Calu3 (cell line): ENCODE measurements around the gene RTN1. TPM values are rescaled to one million over a fixed set of nuclear protein-coding genes. Genes with fewer than 3 reads are reported as not detected.

Experiments
- BruUV-seq: library from RNA; stranded (reverse); fragments of 400-500 nt; replicated peaks from 2 replicates; lab custom pipeline; 2021; lab: Mats Ljungman, UMichigan
- CTCF ChIA-PET: fragments of 300-600 bp; sonication (Branson Sonifier 250); formaldehyde crosslinking; loops from one replicate; lab custom pipeline; 2022; ENCODE audit warnings: antibody characterized with exemption; lab: Charles Lee
- DNase-seq: peaks from one replicate; pipeline ENCODE4 v3.0.0; 2022
- H3K27ac Mint-ChIP-seq: one replicate; pipeline ENCODE4 v1.8.0; 2022; ENCODE audit warnings: mixed read lengths; ENCODE audit not compliant: unreplicated experiment
- H3K27me3 Mint-ChIP-seq: one replicate; pipeline ENCODE4 v1.8.0; 2022; ENCODE audit warnings: mixed read lengths; ENCODE audit not compliant: unreplicated experiment
- H3K36me3 Mint-ChIP-seq: one replicate; pipeline ENCODE4 v1.8.0; 2022; ENCODE audit warnings: mild to moderate bottlenecking, moderate library complexity, mixed read lengths; ENCODE audit not compliant: insufficient read depth, unreplicated experiment
- H3K4me1 Mint-ChIP-seq: one replicate; pipeline ENCODE4 v1.8.0; 2022; ENCODE audit warnings: mild to moderate bottlenecking, low read depth, mixed read lengths; ENCODE audit not compliant: unreplicated experiment
- H3K4me3 Mint-ChIP-seq: one replicate; pipeline ENCODE4 v1.8.0; 2022; ENCODE audit warnings: mild to moderate bottlenecking, low read depth, moderate library complexity, mixed read lengths; ENCODE audit not compliant: unreplicated experiment
- H3K9me3 Mint-ChIP-seq: one replicate; pipeline ENCODE4 v1.8.0; 2022; ENCODE audit warnings: low read depth, mixed read lengths; ENCODE audit not compliant: unreplicated experiment
- CTCF ChIP-seq: fragments of 200-600 bp; IDR thresholded peaks from one replicate; pipeline ENCODE4 v1.8.0; 2022; ENCODE audit warnings: antibody characterized with exemption; ENCODE audit not compliant: unreplicated experiment
- intact Hi-C: fragments of 100-400 bp; cut with micrococcal nuclease; formaldehyde crosslinking; loops from one replicate; pipeline ENCODE4 v1.10.0; 2022; ENCODE audit not compliant: unreplicated experiment
- microRNA-seq: library from miRNA; unstranded; fragments of <30 nt; microRNA quantifications from one replicate; pipeline ENCODE4 v1.2.0, GENCODE V29; 2022
- total RNA-seq: library from RNA; stranded (reverse); gene quantifications from 2 replicates; pipeline ENCODE4 v1.2.3, GENCODE V29; 2022

The RTN1 gene
- total RNA-seq, 1 experiment from 2014 or later: not detected

DNA sequence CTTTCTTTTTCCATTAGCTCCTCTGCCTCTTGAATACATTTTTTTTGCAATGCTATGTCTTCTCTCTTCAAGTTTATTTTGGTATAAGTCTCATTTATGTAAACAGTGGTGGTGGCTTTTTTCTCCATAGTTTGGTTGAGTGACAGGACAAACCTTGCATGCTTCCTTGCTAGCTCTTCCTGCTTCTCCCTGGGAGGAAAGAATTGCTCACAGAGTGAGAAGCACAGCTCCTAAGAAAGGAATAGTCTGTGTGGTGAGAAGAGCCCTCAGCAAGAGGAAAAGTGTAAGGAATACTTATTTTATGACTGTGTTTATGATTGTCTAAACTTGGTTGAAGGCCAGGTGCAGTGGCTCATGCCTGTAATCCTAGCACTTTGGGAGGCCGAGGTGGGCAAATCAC is 305.5 kb downstream of the RTN1 start:
- no TSS peak for BruUV-seq
- H3K9me3 Mint-ChIP-seq: no peaks in the 10 kb centered on the region
- H3K27ac Mint-ChIP-seq: no peak overlapping the region
- TF ChIP-seq CTCF: no peak
- peaks cover 22% of the 10 kb centered on the region for H3K27me3 Mint-ChIP-seq
- no peaks in the 10 kb centered on the region for H3K36me3 Mint-ChIP-seq
- H3K4me1 Mint-ChIP-seq: no peaks in the 10 kb centered on the region
- H3K4me3 Mint-ChIP-seq: no peak overlapping the region
- DNase-seq: no peak
- CTCF ChIA-PET: interaction anchor here (1.3 kb wide), 1 partner anchor 81 kb away, joined by 3 read pairs; the partner anchor contains the start of genes JKAMP and L3HYPDH
- intact Hi-C loops: no loop called here

DNA sequence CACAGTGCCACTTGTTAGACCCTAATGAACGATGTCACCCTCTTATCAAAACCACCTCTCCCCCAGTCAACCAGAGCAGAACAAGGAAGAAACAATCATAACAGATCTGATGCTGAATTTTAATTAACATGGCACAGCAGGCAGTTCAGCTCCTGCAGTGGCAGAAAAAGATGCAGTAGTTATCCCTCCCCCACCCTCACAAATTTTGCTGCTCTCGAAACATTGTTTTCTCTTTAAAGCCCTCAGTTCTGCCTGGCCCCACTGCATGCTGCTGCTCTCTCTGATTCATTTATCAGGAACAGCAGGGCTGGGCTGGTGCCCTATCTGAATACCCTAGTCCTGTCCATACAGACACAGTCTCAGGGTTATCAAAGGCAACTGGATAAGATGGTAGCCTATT is 306.2 kb downstream of the RTN1 start:
- H3K4me3 Mint-ChIP-seq: no peak overlapping the region
- no peaks in the 10 kb centered on the region for H3K36me3 Mint-ChIP-seq
- CTCF ChIA-PET: no interaction called here
- TF ChIP-seq CTCF: no peak
- BruUV-seq: no TSS peak
- intact Hi-C loops: no loop called here
- H3K27ac Mint-ChIP-seq: no peak overlapping the region
- no peak for DNase-seq
- H3K4me1 Mint-ChIP-seq: no peaks in the 10 kb centered on the region
- H3K9me3 Mint-ChIP-seq: no peaks in the 10 kb centered on the region
- peaks cover 22% of the 10 kb centered on the region for H3K27me3 Mint-ChIP-seq

DNA sequence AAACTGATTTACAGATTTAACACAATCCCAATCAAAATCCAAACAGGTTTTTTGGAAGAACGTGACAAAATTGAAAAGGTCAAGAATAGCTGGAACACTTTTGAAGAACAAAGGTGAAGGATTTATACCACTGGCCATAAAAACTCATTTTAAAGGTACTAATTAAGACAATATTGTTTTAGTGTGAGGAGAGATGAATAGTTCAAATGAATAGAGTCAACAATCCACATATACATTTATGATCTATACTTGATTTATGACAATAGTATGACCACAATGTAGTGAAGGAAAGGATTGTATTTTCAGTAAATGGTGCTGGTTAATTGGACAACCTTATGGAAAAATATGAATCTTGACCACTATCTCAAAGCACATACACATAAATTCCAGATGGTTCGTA is 323.3 kb downstream of the RTN1 start:
- H3K4me3 Mint-ChIP-seq: no peak overlapping the region
- CTCF ChIA-PET: interaction anchor here (0.7 kb wide), 1 partner anchor 605 kb away, joined by 3 read pairs; no protein-coding TSS in a partner anchor
- no peak for TF ChIP-seq CTCF
- no TSS peak for BruUV-seq
- no peaks in the 10 kb centered on the region for H3K4me1 Mint-ChIP-seq
- no peaks in the 10 kb centered on the region for H3K27me3 Mint-ChIP-seq
- no peaks in the 10 kb centered on the region for H3K36me3 Mint-ChIP-seq
- intact Hi-C loops: no loop called here
- H3K27ac Mint-ChIP-seq: no peak overlapping the region
- DNase-seq: no peak
- H3K9me3 Mint-ChIP-seq: peaks cover 2% of the 10 kb centered on the region

Small RNA genes within 50 kb of the gene (microRNA-seq; reads per million reads assigned to microRNA genes)
- gene MIR5586: not detected

Other genes with a start within 250 kb of the RTN1 start
- not detected in 2 replicates for gene LRRC9, start 49.4 kb upstream of the RTN1 start, total RNA-seq
- gene PCNX4, start 221.1 kb upstream of the RTN1 start, total RNA-seq: 40.1 and 41.1 TPM in 2 replicates